ENCODE measurements around the gene CATSPER4.

GRCh38 chr1:26180010-26180506 is 10.3 kb upstream of the CATSPER4 start:
- no peak for TF ChIP-seq HMGXB4 (CRISPR knock-in tag; IDR thresholded peaks at IDR 0.05)
- TF ChIP-seq CTCF (IDR thresholded peaks at IDR 0.05): no peak
- TF ChIP-seq ZNF232 (CRISPR knock-in tag; IDR thresholded peaks at IDR 0.05): no peak
- no peak for TF ChIP-seq OVOL2 (CRISPR knock-in tag; IDR thresholded peaks at IDR 0.05; ENCODE audit: borderline replicate concordance)
- no peak for TF ChIP-seq RELA (CRISPR knock-in tag; IDR thresholded peaks at IDR 0.05; ENCODE audit: borderline replicate concordance)
- no peak for TF ChIP-seq USF2 (CRISPR knock-in tag; IDR thresholded peaks at IDR 0.05)
- TF ChIP-seq ARID4B (CRISPR knock-in tag; IDR thresholded peaks at IDR 0.05; ENCODE audit: borderline replicate concordance): no peak
- no peak for TF ChIP-seq SP1 (CRISPR knock-in tag; conservative IDR thresholded peaks at IDR 0.05)
- TF ChIP-seq NR1H2 (CRISPR knock-in tag; IDR thresholded peaks at IDR 0.05): no peak
